ENCODE data around the gene APOA5. TPM values are rescaled to one million over a fixed set of nuclear protein-coding genes. Genes with fewer than 3 reads are reported as not detected.

The APOA5 gene
- total and polyA plus RNA-seq, 4 donors = not detected

- H3K4me1 ChIP-seq (ENCODE audit: control insufficient read depth, insufficient read depth, low read length) = peaks cover 21% of the 10 kb centered on the region
- whole genome bisulfite sequencing (ENCODE audit: insufficient coverage) = 96% methylated on average over 6 of the region's 6 CpGs
- no peak overlapping the region for H3K27ac ChIP-seq (ENCODE audit: low read depth, low read length)
- H3K27me3 ChIP-seq (ENCODE audit: control insufficient read depth, insufficient read depth, low read length) = no peaks in the 10 kb centered on the region
- H3K9me3 ChIP-seq (ENCODE audit: control insufficient read depth, insufficient read depth, low read length) = no peaks in the 10 kb centered on the region
- no peak for DNase-seq (ENCODE audit: low read depth in 4 of 6, low spot score in 6 of 6)
- no peak overlapping the region for H3K4me3 ChIP-seq (ENCODE audit: low read depth, low read length)
- H3K36me3 ChIP-seq (ENCODE audit: control insufficient read depth, insufficient read depth, low read length) = no peaks in the 10 kb centered on the region
These were observed 35.8 kb upstream of the APOA5 start for GRCh38 chr11:116827461-116827860.

- Histone ChIP-seq H3K4me1 (ENCODE audit: control insufficient read depth, insufficient read depth, low read length) (peaks cover 24% of the 10 kb centered on the region), H3K4me3 (ENCODE audit: low read depth, low read length) (no peak overlapping the region), H3K9me3 (ENCODE audit: control insufficient read depth, insufficient read depth, low read length) (no peaks in the 10 kb centered on the region), H3K27ac (ENCODE audit: low read depth, low read length) (no peak overlapping the region), H3K36me3 (ENCODE audit: control insufficient read depth, insufficient read depth, low read length) (no peaks in the 10 kb centered on the region), H3K27me3 (ENCODE audit: control insufficient read depth, insufficient read depth, low read length) (no peaks in the 10 kb centered on the region)
- DNase-seq (ENCODE audit: low read depth in 4 of 6, low spot score in 6 of 6) = no peak
- WGBS (ENCODE audit: insufficient coverage) = 79% methylated on average over 6 of the region's 9 CpGs
These were observed 35.2 kb upstream of the APOA5 start for GRCh38 chr11:116826751-116827431.

- Histone ChIP-seq H3K36me3 (ENCODE audit: control insufficient read depth, insufficient read depth, low read length) (no peaks in the 10 kb centered on the region), H3K4me3 (ENCODE audit: low read depth, low read length) (no peak overlapping the region), H3K9me3 (ENCODE audit: control insufficient read depth, insufficient read depth, low read length) (no peaks in the 10 kb centered on the region), H3K27me3 (ENCODE audit: control insufficient read depth, insufficient read depth, low read length) (no peaks in the 10 kb centered on the region), H3K27ac (ENCODE audit: low read depth, low read length) (no peak overlapping the region), H3K4me1 (ENCODE audit: control insufficient read depth, insufficient read depth, low read length) (peaks cover 24% of the 10 kb centered on the region)
- no peak for DNase-seq (ENCODE audit: low read depth in 4 of 6, low spot score in 6 of 6)
- WGBS (ENCODE audit: insufficient coverage) = 88% methylated on average over 21 of the region's 22 CpGs
These were observed 34.4 kb upstream of the APOA5 start for GRCh38 chr11:116825854-116826750.

- H3K4me3 ChIP-seq (ENCODE audit: low read depth, low read length) = no peak overlapping the region
- no peaks in the 10 kb centered on the region for H3K9me3 ChIP-seq (ENCODE audit: control insufficient read depth, insufficient read depth, low read length)
- H3K4me1 ChIP-seq (ENCODE audit: control insufficient read depth, insufficient read depth, low read length) = peaks cover 24% of the 10 kb centered on the region
- no peaks in the 10 kb centered on the region for H3K27me3 ChIP-seq (ENCODE audit: control insufficient read depth, insufficient read depth, low read length)
- no peaks in the 10 kb centered on the region for H3K36me3 ChIP-seq (ENCODE audit: control insufficient read depth, insufficient read depth, low read length)
- DNase-seq (ENCODE audit: low read depth in 4 of 6, low spot score in 6 of 6) = no peak
- 81% methylated on average over 3 of the region's 5 CpGs for WGBS (ENCODE audit: insufficient coverage)
- H3K27ac ChIP-seq (ENCODE audit: low read depth, low read length) = no peak overlapping the region
These were observed 33.8 kb upstream of the APOA5 start for GRCh38 chr11:116825434-116825833.

- Histone ChIP-seq H3K27me3 (ENCODE audit: control insufficient read depth, insufficient read depth, low read length) (no peaks in the 10 kb centered on the region), H3K4me3 (ENCODE audit: low read depth, low read length) (no peak within 1 kb of the TSS), H3K4me1 (ENCODE audit: control insufficient read depth, insufficient read depth, low read length) (peaks cover 10% of the 10 kb centered on the region), H3K36me3 (ENCODE audit: control insufficient read depth, insufficient read depth, low read length) (no peaks in the 10 kb centered on the region), H3K27ac (ENCODE audit: low read depth, low read length) (no peak within 1 kb of the TSS), H3K9me3 (ENCODE audit: control insufficient read depth, insufficient read depth, low read length) (no peaks in the 10 kb centered on the region)
- WGBS (ENCODE audit: insufficient coverage) = 66% methylated on average over 11 of the region's 16 CpGs
- DNase-seq (ENCODE audit: low read depth in 4 of 6, low spot score in 6 of 6) = no peak
These were observed 31.6 kb upstream of the APOA5 start, which contains the start of gene APOA4 for GRCh38 chr11:116823031-116823843. TSS of gene APOA4 (minus strand) at chr11:116823304. CDS start at chr11:116823191, 113 bp downstream.

GRCh38 chr11:116822575-116822974 is 30.9 kb upstream of the APOA5 start:
- DNase-seq (ENCODE audit: low read depth in 4 of 6, low spot score in 6 of 6) = no peak
- no peak overlapping the region for H3K27ac ChIP-seq (ENCODE audit: low read depth, low read length)
- WGBS (ENCODE audit: insufficient coverage) = 63% methylated on average over 5 of the region's 5 CpGs
- H3K4me1 ChIP-seq (ENCODE audit: control insufficient read depth, insufficient read depth, low read length) = peaks cover 10% of the 10 kb centered on the region
- H3K4me3 ChIP-seq (ENCODE audit: low read depth, low read length) = no peak overlapping the region
- no peaks in the 10 kb centered on the region for H3K36me3 ChIP-seq (ENCODE audit: control insufficient read depth, insufficient read depth, low read length)
- no peaks in the 10 kb centered on the region for H3K27me3 ChIP-seq (ENCODE audit: control insufficient read depth, insufficient read depth, low read length)
- H3K9me3 ChIP-seq (ENCODE audit: control insufficient read depth, insufficient read depth, low read length) = no peaks in the 10 kb centered on the region

- no peak for DNase-seq (ENCODE audit: low read depth in 4 of 6, low spot score in 6 of 6)
- H3K27me3 ChIP-seq (ENCODE audit: control insufficient read depth, insufficient read depth, low read length) = no peaks in the 10 kb centered on the region
- H3K4me3 ChIP-seq (ENCODE audit: low read depth, low read length) = no peak overlapping the region
- H3K27ac ChIP-seq (ENCODE audit: low read depth, low read length) = no peak overlapping the region
- H3K4me1 ChIP-seq (ENCODE audit: control insufficient read depth, insufficient read depth, low read length) = peaks cover 10% of the 10 kb centered on the region
- WGBS (ENCODE audit: insufficient coverage) = 94% methylated on average over 51 of the region's 51 CpGs
- H3K9me3 ChIP-seq (ENCODE audit: control insufficient read depth, insufficient read depth, low read length) = no peaks in the 10 kb centered on the region
- H3K36me3 ChIP-seq (ENCODE audit: control insufficient read depth, insufficient read depth, low read length) = no peaks in the 10 kb centered on the region
These were observed 29.6 kb upstream of the APOA5 start for GRCh38 chr11:116821050-116821918.

GRCh38 chr11:116819049-116819448 is 27.4 kb upstream of the APOA5 start:
- Histone ChIP-seq H3K4me1 (ENCODE audit: control insufficient read depth, insufficient read depth, low read length) (peaks cover 10% of the 10 kb centered on the region), H3K36me3 (ENCODE audit: control insufficient read depth, insufficient read depth, low read length) (no peaks in the 10 kb centered on the region), H3K27ac (ENCODE audit: low read depth, low read length) (no peak overlapping the region), H3K4me3 (ENCODE audit: low read depth, low read length) (no peak overlapping the region), H3K9me3 (ENCODE audit: control insufficient read depth, insufficient read depth, low read length) (no peaks in the 10 kb centered on the region), H3K27me3 (ENCODE audit: control insufficient read depth, insufficient read depth, low read length) (no peaks in the 10 kb centered on the region)
- no peak for DNase-seq (ENCODE audit: low read depth in 4 of 6, low spot score in 6 of 6)
- 96% methylated on average over 6 of the region's 9 CpGs for WGBS (ENCODE audit: insufficient coverage)

GRCh38 chr11:116814502-116814901 is 22.8 kb upstream of the APOA5 start:
- H3K27me3 ChIP-seq (ENCODE audit: control insufficient read depth, insufficient read depth, low read length) = no peaks in the 10 kb centered on the region
- no peak overlapping the region for H3K27ac ChIP-seq (ENCODE audit: low read depth, low read length)
- H3K9me3 ChIP-seq (ENCODE audit: control insufficient read depth, insufficient read depth, low read length) = no peaks in the 10 kb centered on the region
- H3K4me3 ChIP-seq (ENCODE audit: low read depth, low read length) = no peak overlapping the region
- H3K36me3 ChIP-seq (ENCODE audit: control insufficient read depth, insufficient read depth, low read length) = no peaks in the 10 kb centered on the region
- no peak for DNase-seq (ENCODE audit: low read depth in 4 of 6, low spot score in 6 of 6)
- 100% methylated on average over 1 of the region's 6 CpGs for WGBS (ENCODE audit: insufficient coverage)
- no peaks in the 10 kb centered on the region for H3K4me1 ChIP-seq (ENCODE audit: control insufficient read depth, insufficient read depth, low read length)

Data from spinal cord (tissue), 10 donors.